CD4-positive, alpha-beta T cell (primary cell): ENCODE measurements around the gene EMC8. TPM values are rescaled to one million over a fixed set of nuclear protein-coding genes. Genes with fewer than 3 reads are reported as not detected.

Source experiments
- ATAC-seq: fragments of 200-7000 bp; cut with Tn5 transposase; one replicate; pipeline ENCODE4 v1.10.0; 2022; ENCODE audit warnings: mild to moderate bottlenecking; ENCODE audit not compliant: poor library complexity
- CTCF ChIA-PET: fragments of 350-600 bp; sonication (Branson Sonifier 250); formaldehyde crosslinking; loops from one replicate; lab custom pipeline; 2021; ENCODE audit warnings: antibody characterized with exemption, inconsistent platforms; lab: Charles Lee
- POLR2A ChIA-PET: fragments of 350-600 bp; sonication (Branson Sonifier 250); formaldehyde crosslinking; loops from one replicate; lab custom pipeline; 2021; ENCODE audit warnings: antibody characterized with exemption, inconsistent platforms; lab: Charles Lee
- DNase-seq, 14 experiments: peaks; one replicate each; pipeline ENCODE4 v3.0.0-alpha.2; 2013 to 2020; ENCODE audit warnings: mixed read lengths in 2 of 14
- H3K27ac ChIP-seq, 2 donors: one replicate each; pipeline versions ENCODE4 v1.5.1 to v1.7.0; 2013; ENCODE audit warnings: low read length in 2 of 2, low read depth in 1 of 2, mild to moderate bottlenecking in 1 of 2
- H3K27me3 ChIP-seq, 2 experiments: 1 replicate in 1 of 2; 2 replicates in 1 of 2; pipeline versions ENCODE4 v1.6.1 to v1.7.0; 2013; ENCODE audit warnings: low read length in 2 of 2, control low read depth in 1 of 2, mild to moderate bottlenecking in 1 of 2, moderate library complexity in 1 of 2; ENCODE audit not compliant: insufficient read depth in 2 of 2, control insufficient read depth in 1 of 2
- H3K36me3 ChIP-seq: one replicate; pipeline ENCODE4 v1.6.1; 2013; ENCODE audit warnings: low read length, control low read depth; ENCODE audit not compliant: insufficient read depth
- H3K4me1 ChIP-seq: one replicate; pipeline ENCODE4 v1.6.1; 2013; ENCODE audit warnings: low read length, control low read depth; ENCODE audit not compliant: insufficient read depth
- H3K4me3 ChIP-seq: one replicate; pipeline ENCODE4 v1.5.1; 2013; ENCODE audit warnings: mild to moderate bottlenecking, low read length, moderate library complexity
- H3K9me3 ChIP-seq, 2 experiments: 1 replicate in 1 of 2; 2 replicates in 1 of 2; pipeline versions ENCODE4 v1.6.1 to v1.7.0; 2013; ENCODE audit warnings: low read length in 2 of 2, mild to moderate bottlenecking in 2 of 2, control low read depth in 1 of 2, moderate library complexity in 1 of 2; ENCODE audit not compliant: control insufficient read depth in 1 of 2, insufficient read depth in 1 of 2
- H3K27ac Mint-ChIP-seq: one replicate; pipeline ENCODE4 v1.8.0; 2020; ENCODE audit warnings: mixed read lengths
- H3K27me3 Mint-ChIP-seq: one replicate; pipeline ENCODE4 v1.8.0; 2021; ENCODE audit warnings: mixed read lengths
- H3K36me3 Mint-ChIP-seq: one replicate; pipeline ENCODE4 v1.8.0; 2021; ENCODE audit warnings: low read depth, mixed read lengths
- H3K4me1 Mint-ChIP-seq: one replicate; pipeline ENCODE4 v1.8.0; 2021; ENCODE audit warnings: low read depth, mixed read lengths
- H3K4me3 Mint-ChIP-seq: one replicate; pipeline ENCODE4 v1.8.0; 2020; ENCODE audit warnings: mild to moderate bottlenecking, mixed read lengths
- H3K9me3 Mint-ChIP-seq: one replicate; pipeline ENCODE4 v1.8.0; 2020; ENCODE audit warnings: mixed read lengths
- intact Hi-C, 2 experiments: fragments of 100-400 bp; cut with DNase I in 1 of 2; cut with micrococcal nuclease in 1 of 2; formaldehyde crosslinking; loops; one replicate each; pipeline versions ENCODE4 v1.15.1 to v1.9.0; 2023 to 2025; cut with DNase I, micrococcal nuclease
- total RNA-seq, 174 experiments: library from RNA in 2 of 174; stranded (reverse) in 2 of 174; gene quantifications; one replicate each; pipeline ENCODE4 v1.2.3 and lab custom pipeline; 2021 to 2026
- TF ChIP-seq, protein P1 (sequence below): fragments of 200-600 bp; IDR thresholded peaks from one replicate; pipeline ENCODE4 v1.8.0; 2022; ENCODE audit warnings: antibody characterized with exemption, mild to moderate bottlenecking

Gene EMC8
- total RNA-seq, 2 experiments from 2014 or later: 38.9 to 41.7 TPM

DNA sequence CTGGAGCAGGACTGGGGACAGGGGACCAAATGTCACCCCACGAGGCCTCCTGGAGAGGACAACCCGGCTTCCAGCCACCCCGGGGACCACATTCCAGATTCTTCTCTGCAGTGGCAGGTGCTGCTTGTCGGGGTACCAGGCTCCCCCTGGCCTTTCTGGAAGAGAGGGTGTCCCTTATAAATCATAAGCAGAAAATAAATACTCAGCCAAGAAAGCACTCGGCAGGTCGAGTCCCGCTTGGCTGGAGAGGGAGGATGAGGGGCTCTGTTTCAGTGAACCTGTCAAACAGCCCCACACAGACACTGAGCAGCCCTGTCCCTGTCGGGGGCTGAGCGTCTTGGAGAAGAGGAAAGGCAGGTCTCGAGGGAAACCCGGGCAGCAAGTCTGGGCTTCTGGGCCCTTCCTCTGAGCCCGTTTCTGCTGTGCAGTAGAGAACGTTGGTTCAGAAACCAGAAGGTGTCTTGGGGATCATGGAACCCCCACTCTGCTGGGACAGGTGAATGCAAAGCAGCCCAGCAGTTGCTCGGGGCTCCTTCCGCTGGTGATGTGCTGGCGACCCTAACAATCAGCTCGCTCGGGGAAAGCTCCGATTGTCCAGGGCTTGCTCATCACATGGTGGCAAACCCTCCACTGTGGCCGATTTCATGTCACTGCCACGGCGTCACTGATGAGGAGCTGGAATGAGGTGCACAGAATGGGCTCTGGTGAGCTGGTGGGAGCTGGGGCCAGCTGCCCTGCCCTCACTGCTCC is 36.8 kb upstream of the EMC8 start:
- Histone ChIP-seq H3K9me3 (peaks cover 0 to 23% of the 10 kb centered on the region in 2 experiments), H3K36me3 (no peaks in the 10 kb centered on the region), H3K27ac (no peak overlapping the region), H3K27me3 (peaks cover 0 to 10% of the 10 kb centered on the region in 2 experiments), H3K4me3 (no peak overlapping the region), H3K4me1 (no peaks in the 10 kb centered on the region)
- CTCF ChIA-PET: no interaction called here
- Mint-ChIP-seq H3K36me3 (no peaks in the 10 kb centered on the region), H3K27me3 (peaks cover 35% of the 10 kb centered on the region), H3K4me3 (no peak overlapping the region), H3K9me3 (no peaks in the 10 kb centered on the region), H3K27ac (no peak overlapping the region), H3K4me1 (no peaks in the 10 kb centered on the region)
- POLR2A ChIA-PET: no interaction called here
- intact Hi-C loops: no loop called here
- no peak for ATAC-seq
- DNase-seq: no peak
- TF ChIP-seq, protein P1, sequence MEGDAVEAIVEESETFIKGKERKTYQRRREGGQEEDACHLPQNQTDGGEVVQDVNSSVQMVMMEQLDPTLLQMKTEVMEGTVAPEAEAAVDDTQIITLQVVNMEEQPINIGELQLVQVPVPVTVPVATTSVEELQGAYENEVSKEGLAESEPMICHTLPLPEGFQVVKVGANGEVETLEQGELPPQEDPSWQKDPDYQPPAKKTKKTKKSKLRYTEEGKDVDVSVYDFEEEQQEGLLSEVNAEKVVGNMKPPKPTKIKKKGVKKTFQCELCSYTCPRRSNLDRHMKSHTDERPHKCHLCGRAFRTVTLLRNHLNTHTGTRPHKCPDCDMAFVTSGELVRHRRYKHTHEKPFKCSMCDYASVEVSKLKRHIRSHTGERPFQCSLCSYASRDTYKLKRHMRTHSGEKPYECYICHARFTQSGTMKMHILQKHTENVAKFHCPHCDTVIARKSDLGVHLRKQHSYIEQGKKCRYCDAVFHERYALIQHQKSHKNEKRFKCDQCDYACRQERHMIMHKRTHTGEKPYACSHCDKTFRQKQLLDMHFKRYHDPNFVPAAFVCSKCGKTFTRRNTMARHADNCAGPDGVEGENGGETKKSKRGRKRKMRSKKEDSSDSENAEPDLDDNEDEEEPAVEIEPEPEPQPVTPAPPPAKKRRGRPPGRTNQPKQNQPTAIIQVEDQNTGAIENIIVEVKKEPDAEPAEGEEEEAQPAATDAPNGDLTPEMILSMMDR: no peak

GRCh38 chr16:85835227-85835751 is 35.9 kb upstream of the EMC8 start:
- Mint-ChIP-seq H3K4me1 (no peaks in the 10 kb centered on the region), H3K27ac (no peak overlapping the region), H3K27me3 (peaks cover 44% of the 10 kb centered on the region), H3K36me3 (no peaks in the 10 kb centered on the region), H3K4me3 (no peak overlapping the region), H3K9me3 (no peaks in the 10 kb centered on the region)
- ChIA-PET POLR2A (no interaction called here), CTCF (no interaction called here)
- ATAC-seq: no peak
- peaks cover 0 to 20% of the 10 kb centered on the region in 2 experiments for H3K9me3 ChIP-seq
- H3K27me3 ChIP-seq: peaks cover under 1 to 13% of the 10 kb centered on the region in 2 experiments
- TF ChIP-seq, protein P1: no peak
- H3K36me3 ChIP-seq: no peaks in the 10 kb centered on the region
- DNase-seq: no peak
- intact Hi-C loops: no loop called here
- H3K27ac ChIP-seq: no peak overlapping the region
- H3K4me3 ChIP-seq: no peak overlapping the region
- H3K4me1 ChIP-seq: no peaks in the 10 kb centered on the region

- Mint-ChIP-seq H3K9me3 (no peaks in the 10 kb centered on the region), H3K4me3 (no peak overlapping the region), H3K27me3 (peaks cover 44% of the 10 kb centered on the region), H3K36me3 (no peaks in the 10 kb centered on the region), H3K4me1 (no peaks in the 10 kb centered on the region), H3K27ac (no peak overlapping the region)
- TF ChIP-seq, protein P1: no peak
- POLR2A ChIA-PET: no interaction called here
- no peak overlapping the region for H3K27ac ChIP-seq
- H3K4me1 ChIP-seq: peaks cover 5% of the 10 kb centered on the region
- intact Hi-C loops: no loop called here
- H3K27me3 ChIP-seq: peaks cover 3 to 19% of the 10 kb centered on the region in 2 experiments
- DNase-seq: no peak
- ATAC-seq: no peak
- H3K36me3 ChIP-seq: no peaks in the 10 kb centered on the region
- H3K4me3 ChIP-seq: no peak overlapping the region
- CTCF ChIA-PET: no interaction called here
- H3K9me3 ChIP-seq: peaks cover 0 to 23% of the 10 kb centered on the region in 2 experiments
Observed at GRCh38 chr16:85834741-85835140, 35.4 kb upstream of the EMC8 start.
